LHCN-M2 (cell line): ENCODE results near the gene GYS1. TPM values are rescaled to one million over a fixed set of nuclear protein-coding genes. Genes with fewer than 3 reads are reported as not detected.
"Not testable (repeated sequence)": the region's sequence is repeated elsewhere in the genome, so short reads cannot be mapped to it uniquely, and the experiment has no call there.

Experiments used
- DNase-seq: peaks from one replicate; pipeline ENCODE4 v3.0.0-alpha.2; 2012; ENCODE audit warnings: low read depth
- polyA plus RNA-seq: library from polyadenylated mRNA; unstranded; fragments of >200 nt; gene quantifications from one replicate; pipeline ENCODE4 v1.2.1, GENCODE V29; 2012; ENCODE audit warnings: missing spikeins
- total RNA-seq: library from RNA; depleted of rRNA; stranded (reverse); fragments of >200 nt; gene quantifications from 2 replicates; pipeline ENCODE4 v1.2.3, GENCODE V29; 2014; rRNA removed

GYS1 gene
- total RNA-seq = 78.8 and 80.0 TPM in 2 replicates
- 133 TPM for polyA plus RNA-seq

GRCh38 chr19:48993175-48994034 lies at the start of gene GYS1, which contains the start of gene RUVBL2:
Gene GYS1 (minus strand): TSS chr19:48993309. CDS start chr19:48993112, 197 bp downstream.
Gene RUVBL2 (plus strand): TSS chr19:48993887. CDS start chr19:48993912, 25 bp downstream.
- DNase-seq = peak; percentile 99

GRCh38 chr19:49042666-49043065 lies 49.6 kb upstream of the GYS1 start:
- DNase-seq = not testable (repeated sequence)

GRCh38 chr19:49042177-49042576 lies 49.1 kb upstream of the GYS1 start:
- DNase-seq = no peak

- DNase-seq = not testable (repeated sequence)
Observed at GRCh38 chr19:49039736-49040135, 46.6 kb upstream of the GYS1 start.

GRCh38 chr19:49038557-49039276 lies 45.6 kb upstream of the GYS1 start:
- peak; percentile 74 for DNase-seq

GRCh38 chr19:49038111-49038510 lies 45.0 kb upstream of the GYS1 start:
- DNase-seq = not testable (repeated sequence)

- not testable (repeated sequence) for DNase-seq
Observed at GRCh38 chr19:49036815-49037214, 43.7 kb upstream of the GYS1 start, which contains the start of gene CGB1. Gene CGB1 (minus strand): TSS chr19:49036895. CDS start chr19:49036711, 184 bp downstream.

GRCh38 chr19:49031642-49032301 lies 38.7 kb upstream of the GYS1 start, which contains the start of gene CGB2:
Gene CGB2 (plus strand): TSS chr19:49031890. CDS start chr19:49032096, 206 bp downstream.
- DNase-seq = not testable (repeated sequence)

GRCh38 chr19:49030323-49030722 lies 37.2 kb upstream of the GYS1 start:
- DNase-seq = not testable (repeated sequence)

GRCh38 chr19:49029749-49030148 lies 36.6 kb upstream of the GYS1 start:
- DNase-seq = not testable (repeated sequence)

- DNase-seq = not testable (repeated sequence)
Observed at GRCh38 chr19:49028686-49029085, 35.6 kb upstream of the GYS1 start.

- not testable (repeated sequence) for DNase-seq
Observed at GRCh38 chr19:49025599-49025998, 32.5 kb upstream of the GYS1 start.

- DNase-seq = not testable (repeated sequence)
Observed at GRCh38 chr19:49025088-49025487, 32.0 kb upstream of the GYS1 start.

- DNase-seq = not testable (repeated sequence)
Observed at GRCh38 chr19:49024233-49024632, 31.1 kb upstream of the GYS1 start, which contains the start of gene CGB3. Gene CGB3 (minus strand): TSS chr19:49024333. CDS start chr19:49023971, 362 bp downstream.

GRCh38 chr19:49022116-49022515 lies 29.0 kb upstream of the GYS1 start:
- DNase-seq = no peak

GRCh38 chr19:49020931-49021895 lies 28.1 kb upstream of the GYS1 start:
- DNase-seq = peak; percentile 73

GRCh38 chr19:49020342-49020741 lies 27.2 kb upstream of the GYS1 start:
- DNase-seq = no peak

GRCh38 chr19:49019242-49019932 lies 26.3 kb upstream of the GYS1 start:
- no peak for DNase-seq
